SH-SY5Y (cell line): Measurements from ENCODE around the gene WWOX.

Source experiments
- GATA2 ChIP-seq: IDR thresholded peaks from 2 replicates; pipeline ENCODE4 v1.6.1; 2011; ENCODE audit warnings: mild to moderate bottlenecking, low read depth, low read length
- GATA3 ChIP-seq: IDR thresholded peaks from 2 replicates; pipeline ENCODE4 v1.6.1; 2011; ENCODE audit warnings: low read depth, mild to moderate bottlenecking, low read length, moderate library complexity

GRCh38 chr16:78288888-78289287 lies 189.4 kb downstream of the WWOX start:
- TF ChIP-seq GATA2 (no peak), GATA3 (no peak)
